ENCODE results near the gene TBC1D22A.

TBC1D22A gene

GRCh38 chr22:47148510-47148909, 386.1 kb downstream of the TBC1D22A start:
- DNase-seq (ENCODE audit: low read depth in 2 of 2, low spot score in 1 of 2): no peak

DNA sequence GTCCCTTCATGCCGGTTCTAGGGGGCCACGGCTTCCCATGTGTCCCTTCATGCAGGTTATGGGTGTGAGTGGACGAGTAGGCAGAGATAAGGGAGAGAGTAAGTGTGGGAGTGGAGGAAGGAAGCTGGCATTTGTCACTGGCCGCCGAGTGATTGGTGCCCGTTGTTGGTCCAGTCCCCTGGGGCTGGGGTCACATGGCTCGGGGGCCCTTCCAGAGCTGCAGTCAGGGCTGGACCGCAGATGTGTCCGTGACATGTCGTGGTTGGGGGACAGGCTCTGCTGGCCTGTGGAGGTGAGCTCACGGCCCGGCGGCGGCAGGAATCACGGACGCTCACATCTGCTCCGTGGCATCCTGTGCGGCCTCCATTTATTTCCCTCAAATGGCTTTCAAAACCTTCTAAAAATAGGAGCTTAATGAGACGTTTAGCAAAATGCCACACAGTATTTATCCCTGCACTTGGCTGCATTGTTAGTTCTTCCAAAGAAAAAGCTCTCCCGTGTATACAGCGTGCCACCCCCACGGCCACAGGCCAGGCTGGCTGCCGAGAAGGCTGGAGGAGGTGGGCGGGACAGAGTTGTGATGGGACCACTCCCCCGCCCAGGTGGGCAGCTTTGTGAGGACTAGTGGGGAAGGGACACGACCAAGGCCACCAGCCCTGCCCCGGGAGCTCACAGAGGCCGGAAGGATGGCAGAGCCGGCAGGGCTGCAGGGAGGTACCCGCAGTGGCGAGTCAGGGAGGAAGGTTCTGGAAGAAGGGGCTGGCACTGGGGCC, 386.7 kb downstream of the TBC1D22A start:
- DNase-seq (ENCODE audit: low read depth in 2 of 2, low spot score in 1 of 2): no peak

- DNase-seq (ENCODE audit: low read depth in 2 of 2, low spot score in 1 of 2): no peak
These were observed 387.5 kb downstream of the TBC1D22A start for GRCh38 chr22:47149976-47150375.

- no peak for DNase-seq (ENCODE audit: low read depth in 2 of 2, low spot score in 1 of 2)
These were observed 388.0 kb downstream of the TBC1D22A start for GRCh38 chr22:47150426-47150825.

DNA sequence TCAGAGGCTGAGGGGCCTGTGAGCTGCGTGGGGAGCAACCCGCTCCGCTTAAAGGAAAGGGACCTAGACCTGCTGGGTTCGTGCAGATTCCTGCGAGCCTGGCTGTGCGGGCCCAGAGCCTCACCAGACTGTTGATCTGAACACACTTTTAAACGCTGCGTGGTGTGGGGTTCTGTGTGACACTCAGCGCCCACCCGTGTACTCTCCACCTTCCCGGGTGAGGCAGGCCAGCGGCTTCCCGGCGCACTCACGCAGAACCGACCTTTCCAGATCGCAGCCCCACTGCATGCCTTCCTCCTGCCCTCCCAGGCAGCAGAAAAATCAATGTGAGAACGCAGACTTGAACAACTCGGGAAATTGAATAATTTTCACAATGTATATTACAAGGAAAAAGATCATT, 388.6 kb downstream of the TBC1D22A start:
- no peak for DNase-seq (ENCODE audit: low read depth in 2 of 2, low spot score in 1 of 2)

DNA sequence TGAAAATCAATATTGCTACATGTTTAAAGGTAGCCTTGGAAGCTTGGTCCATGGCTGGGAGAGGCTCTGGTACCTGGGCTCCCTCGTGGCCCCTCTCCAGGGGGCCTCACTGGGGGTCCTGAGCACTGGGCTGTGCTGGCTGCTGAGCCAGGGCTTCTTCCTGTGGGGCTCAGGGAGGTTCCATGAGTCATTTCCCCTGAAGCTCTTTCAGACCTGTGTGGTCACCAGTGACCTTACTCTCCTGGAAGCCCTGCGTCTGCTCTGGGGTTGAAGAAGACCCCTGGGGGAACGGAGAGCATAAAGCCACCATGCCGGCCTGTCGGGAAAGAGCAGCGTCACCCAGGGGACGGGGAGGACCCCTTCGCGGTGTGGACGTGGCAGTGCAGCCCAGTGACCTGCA, 389.0 kb downstream of the TBC1D22A start:
- no peak for DNase-seq (ENCODE audit: low read depth in 2 of 2, low spot score in 1 of 2)

DNA sequence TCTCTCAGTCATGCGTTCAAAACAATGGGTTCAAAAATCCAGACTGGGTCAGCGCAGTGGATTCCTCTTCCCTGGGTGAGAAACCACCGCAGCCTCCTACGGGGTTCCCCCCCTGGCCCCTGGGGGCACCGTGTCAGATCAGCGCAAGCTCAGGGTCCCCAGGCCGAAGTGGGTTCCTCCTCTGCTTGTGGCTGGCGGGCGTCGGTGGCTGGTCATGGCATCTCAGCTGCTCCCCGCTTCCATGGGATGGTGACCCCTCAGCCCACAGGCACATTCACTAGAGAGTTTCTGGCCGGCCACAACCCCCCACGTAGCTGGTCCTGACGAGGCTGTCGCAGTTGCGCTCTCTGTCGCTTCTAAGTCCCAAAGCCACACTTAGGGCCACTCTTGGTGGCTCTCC, 389.8 kb downstream of the TBC1D22A start:
- DNase-seq (ENCODE audit: low read depth in 2 of 2, low spot score in 1 of 2): no peak

DNA sequence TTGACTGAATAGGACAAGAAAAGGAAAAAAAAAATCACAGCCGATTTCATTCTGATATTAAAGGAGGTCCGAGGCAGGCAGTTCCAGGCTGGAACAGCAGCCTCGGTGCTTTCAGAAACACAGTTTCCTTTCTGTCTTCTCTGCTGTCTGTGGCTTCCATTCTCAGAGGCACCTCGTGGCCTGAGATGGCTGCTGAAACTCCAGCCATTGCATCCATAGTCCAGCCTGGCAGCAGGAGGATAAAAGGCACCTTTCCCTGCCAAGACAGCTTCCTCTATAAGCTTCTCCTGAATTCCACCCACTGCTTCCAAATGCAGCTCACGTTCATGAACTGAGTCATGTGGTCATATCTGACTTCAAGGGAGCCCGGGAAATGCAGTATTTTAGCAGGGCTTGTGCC, 390.5 kb downstream of the TBC1D22A start:
- DNase-seq (ENCODE audit: low read depth in 2 of 2, low spot score in 1 of 2): no peak

- no peak for DNase-seq (ENCODE audit: low read depth in 2 of 2, low spot score in 1 of 2)
These were observed 391.5 kb downstream of the TBC1D22A start for GRCh38 chr22:47153854-47154525.

DNA sequence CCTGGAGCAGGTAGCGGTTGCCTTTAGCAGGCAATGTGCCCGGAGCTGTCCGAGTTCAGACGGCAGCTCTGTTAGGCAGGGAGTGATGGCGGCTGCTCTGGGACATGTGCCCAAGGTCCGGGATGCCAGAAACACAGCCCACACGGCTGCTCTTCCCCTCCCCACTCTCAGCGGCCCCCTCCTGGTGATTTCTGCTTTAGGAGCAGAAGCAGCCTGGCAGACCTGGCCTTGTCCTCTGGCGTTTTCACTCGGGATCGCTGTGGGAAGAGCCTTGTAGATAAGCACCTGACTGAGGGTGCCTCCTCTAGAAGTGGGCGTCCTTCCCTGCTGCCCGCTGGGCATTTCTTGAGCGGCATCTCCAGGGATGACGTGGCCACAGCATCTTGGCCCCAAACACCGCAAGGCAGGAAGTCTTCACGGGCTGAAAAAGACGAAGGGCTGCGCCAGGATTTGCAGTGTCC, 392.2 kb downstream of the TBC1D22A start:
- DNase-seq (ENCODE audit: low read depth in 2 of 2, low spot score in 1 of 2): no peak

GRCh38 chr22:47155131-47155885, 392.9 kb downstream of the TBC1D22A start:
- DNase-seq (ENCODE audit: low read depth in 2 of 2, low spot score in 1 of 2): no peak

DNA sequence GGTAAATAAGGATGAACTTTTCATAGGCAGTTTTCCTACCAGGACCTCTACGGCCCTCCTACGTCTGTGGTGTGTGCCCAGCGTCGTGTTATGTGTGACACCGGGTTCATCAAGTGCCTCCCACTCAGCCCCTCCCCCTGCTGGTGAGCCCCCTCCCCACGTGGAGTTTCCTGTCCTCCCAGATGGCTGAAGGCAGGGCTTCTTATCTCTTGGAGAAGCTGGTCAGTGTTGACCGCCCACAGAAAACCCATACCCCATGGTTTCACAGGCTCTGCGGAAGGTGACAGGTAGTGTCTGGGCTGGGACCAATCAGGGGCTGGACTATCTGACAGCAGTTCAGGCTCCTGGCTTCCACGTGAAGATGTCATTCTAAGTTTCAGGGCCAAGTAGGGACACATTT, 393.5 kb downstream of the TBC1D22A start:
- no peak for DNase-seq (ENCODE audit: low read depth in 2 of 2, low spot score in 1 of 2)

- no peak for DNase-seq (ENCODE audit: low read depth in 2 of 2, low spot score in 1 of 2)
These were observed 394.1 kb downstream of the TBC1D22A start for GRCh38 chr22:47156352-47157092.

DNA sequence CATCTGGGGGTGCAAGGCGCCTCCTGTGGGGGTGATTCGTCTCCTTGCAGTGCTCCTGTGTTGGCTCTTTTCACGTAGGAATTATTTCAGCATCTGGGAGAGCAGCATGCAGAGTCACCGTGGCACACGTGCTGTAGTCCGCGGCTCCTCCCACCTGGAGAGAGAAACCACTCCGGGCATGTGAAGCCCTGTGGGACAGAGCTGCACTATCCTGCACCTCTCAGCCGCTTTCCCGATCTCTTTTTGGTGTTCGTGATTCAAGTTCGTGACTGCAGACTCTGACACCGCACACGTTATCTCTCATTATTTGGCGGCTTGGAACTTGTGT, 394.6 kb downstream of the TBC1D22A start:
- DNase-seq (ENCODE audit: low read depth in 2 of 2, low spot score in 1 of 2): no peak

- no peak for DNase-seq (ENCODE audit: low read depth in 2 of 2, low spot score in 1 of 2)
These were observed 395.2 kb downstream of the TBC1D22A start for GRCh38 chr22:47157486-47158270.

- no peak for DNase-seq (ENCODE audit: low read depth in 2 of 2, low spot score in 1 of 2)
These were observed 396.0 kb downstream of the TBC1D22A start for GRCh38 chr22:47158457-47158856.

DNA sequence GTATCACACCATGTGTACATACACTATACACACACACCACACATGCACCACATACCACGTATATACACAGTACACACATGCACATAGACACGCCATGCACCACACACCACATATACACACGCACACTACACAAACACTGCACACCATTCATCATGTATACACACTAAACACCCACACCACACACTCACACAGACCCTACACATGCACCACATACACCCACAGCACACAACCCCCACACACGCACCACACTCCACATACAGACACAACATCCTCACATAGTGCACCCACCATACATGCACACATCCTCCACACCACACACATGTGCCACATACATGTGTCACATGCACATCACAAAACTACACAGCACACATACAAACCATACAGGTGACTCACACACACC, 397.1 kb downstream of the TBC1D22A start:
- no peak for DNase-seq (ENCODE audit: low read depth in 2 of 2, low spot score in 1 of 2)

DNA sequence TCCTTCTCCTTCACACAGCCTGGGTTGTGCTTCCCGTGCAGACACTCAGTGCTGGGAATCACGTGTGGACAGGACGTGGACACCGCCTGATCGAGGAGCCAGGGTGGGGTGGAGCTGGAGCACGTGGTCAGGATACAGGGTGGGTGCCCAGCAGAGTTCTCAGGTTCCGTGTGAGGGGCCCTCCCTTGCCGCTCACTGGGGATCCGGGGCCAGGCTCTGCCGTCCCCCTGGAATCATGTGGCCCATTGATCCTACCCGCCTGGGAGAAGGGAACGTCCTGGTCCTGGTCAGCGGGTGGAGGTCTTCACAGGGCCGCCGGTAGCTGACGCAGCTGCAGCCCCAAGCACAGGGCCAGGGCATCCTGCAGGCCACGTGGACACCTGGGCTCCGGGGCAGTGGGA, 397.7 kb downstream of the TBC1D22A start:
- DNase-seq (ENCODE audit: low read depth in 2 of 2, low spot score in 1 of 2): no peak

DNA sequence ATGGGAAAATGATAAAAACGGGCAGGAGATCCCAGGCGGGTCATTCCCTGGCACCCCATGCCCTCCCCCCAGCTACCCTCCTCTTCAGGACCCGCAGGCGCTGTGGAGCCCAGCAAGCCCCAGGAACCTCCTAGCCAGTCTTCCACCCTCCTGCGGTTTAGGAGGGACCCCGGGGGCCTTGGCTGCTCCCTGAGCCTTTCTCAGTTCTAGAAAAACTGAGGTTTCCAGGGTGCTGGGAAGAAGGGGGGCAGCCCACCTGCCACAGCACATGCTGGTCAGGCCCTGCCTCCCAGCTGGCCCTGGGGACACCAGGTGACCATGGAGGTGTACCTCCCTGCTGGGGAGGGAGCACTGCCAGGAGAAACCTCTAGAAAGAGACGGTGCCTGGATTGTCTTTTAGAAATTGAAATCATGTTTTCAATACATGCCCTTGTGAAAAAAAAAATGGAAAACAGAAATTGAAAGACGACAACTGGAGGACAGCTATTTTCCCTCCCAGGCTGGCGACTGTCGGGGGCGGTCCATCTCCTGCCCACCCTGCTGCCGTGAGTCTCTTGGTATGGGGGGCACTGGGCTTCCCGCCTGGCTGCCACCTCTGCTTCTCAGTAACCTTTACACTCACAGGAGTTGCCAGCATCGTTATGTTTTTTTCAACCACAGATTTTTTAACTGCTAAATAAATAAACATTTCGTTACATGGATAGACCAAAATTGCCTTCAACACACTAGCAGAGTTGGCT, 398.5 kb downstream of the TBC1D22A start:
- no peak for DNase-seq (ENCODE audit: low read depth in 2 of 2, low spot score in 1 of 2)

DNA sequence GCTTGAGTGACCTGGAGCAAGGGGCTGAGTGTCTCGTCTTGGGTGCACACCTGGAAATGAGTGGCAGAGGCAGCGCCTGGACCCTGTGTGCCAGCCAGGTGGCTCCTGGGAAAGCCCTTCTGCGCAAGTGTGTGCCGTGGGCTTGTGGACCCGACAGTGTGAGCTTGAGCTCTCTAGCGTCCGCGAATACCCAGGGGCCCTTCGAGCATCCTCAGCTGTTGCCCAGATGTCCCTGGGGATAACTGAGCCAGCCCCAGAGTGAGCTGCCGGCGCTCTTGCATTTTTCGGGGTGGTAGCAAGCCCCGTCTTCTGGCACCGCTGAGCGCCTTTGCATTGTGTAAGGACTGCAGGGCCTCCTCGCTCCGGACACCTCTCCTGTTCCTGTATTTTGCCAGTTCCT, 399.2 kb downstream of the TBC1D22A start:
- DNase-seq (ENCODE audit: low read depth in 2 of 2, low spot score in 1 of 2): no peak
